Effector memory CD4-positive, alpha-beta T cell (primary cell): ENCODE results near the gene RTBDN.
A peak's percentile ranks its signal among the peaks of the same experiment; 100 is the strongest.
"Not testable (repeated sequence)": the region's sequence is repeated elsewhere in the genome, so short reads cannot be mapped to it uniquely, and the experiment has no call there.

ENCODE experiments used
- DNase-seq, 3 donors: peaks; one replicate each; pipeline ENCODE4 v3.0.0-alpha.2; 2020
- H3K27ac ChIP-seq: 2 replicates; pipeline ENCODE4 v1.7.0; 2013; ENCODE audit warnings: mild to moderate bottlenecking, low read length, moderate library complexity; ENCODE audit not compliant: insufficient read depth, poor library complexity, severe bottlenecking
- H3K27me3 ChIP-seq: replicated peaks from 2 replicates; pipeline ENCODE4 v1.7.0; 2013; ENCODE audit warnings: mild to moderate bottlenecking, low read length; ENCODE audit not compliant: insufficient read depth, control insufficient read depth, poor library complexity, severe bottlenecking
- H3K36me3 ChIP-seq: 2 replicates; pipeline ENCODE4 v1.7.0; 2013; ENCODE audit warnings: mild to moderate bottlenecking, low read length, moderate library complexity; ENCODE audit not compliant: control insufficient read depth, insufficient read depth
- H3K4me1 ChIP-seq: 2 replicates; pipeline ENCODE4 v1.7.0; 2013; ENCODE audit warnings: low read length, mild to moderate bottlenecking; ENCODE audit not compliant: control insufficient read depth, insufficient read depth, poor library complexity, severe bottlenecking
- H3K4me3 ChIP-seq: 2 replicates; pipeline ENCODE4 v1.7.0; 2013; ENCODE audit warnings: low read length, low read depth, mild to moderate bottlenecking; ENCODE audit not compliant: insufficient read depth, poor library complexity, severe bottlenecking
- H3K9me3 ChIP-seq: 2 replicates; pipeline ENCODE4 v1.7.0; 2013; ENCODE audit warnings: mild to moderate bottlenecking, low read length, moderate library complexity; ENCODE audit not compliant: control insufficient read depth

RTBDN gene

DNA sequence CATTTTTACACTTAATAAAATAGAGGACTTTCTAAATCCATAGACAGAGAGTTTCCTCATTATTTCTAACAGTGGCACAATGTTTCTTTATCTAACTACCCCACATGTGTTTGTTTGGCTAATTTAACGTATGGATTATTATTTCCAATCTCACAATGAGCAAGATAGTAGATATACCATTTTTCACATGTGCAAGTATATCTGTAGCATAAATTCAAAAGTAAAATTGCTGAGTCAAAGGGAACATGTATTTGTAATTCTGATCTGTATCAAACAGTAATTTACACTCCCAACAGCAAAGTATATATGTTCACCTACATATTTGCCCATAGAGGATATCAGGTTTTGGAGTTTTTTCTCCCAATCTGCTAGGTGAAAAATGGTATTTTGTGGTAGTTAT lies 22.3 kb upstream of the RTBDN start:
- H3K9me3 ChIP-seq, result no peaks in the 10 kb centered on the region
- no peak for DNase-seq
- H3K36me3 ChIP-seq, result no peaks in the 10 kb centered on the region
- H3K27me3 ChIP-seq, result no peaks in the 10 kb centered on the region
- H3K4me3 ChIP-seq, result no peak overlapping the region
- no peak overlapping the region for H3K27ac ChIP-seq
- no peaks in the 10 kb centered on the region for H3K4me1 ChIP-seq

DNA sequence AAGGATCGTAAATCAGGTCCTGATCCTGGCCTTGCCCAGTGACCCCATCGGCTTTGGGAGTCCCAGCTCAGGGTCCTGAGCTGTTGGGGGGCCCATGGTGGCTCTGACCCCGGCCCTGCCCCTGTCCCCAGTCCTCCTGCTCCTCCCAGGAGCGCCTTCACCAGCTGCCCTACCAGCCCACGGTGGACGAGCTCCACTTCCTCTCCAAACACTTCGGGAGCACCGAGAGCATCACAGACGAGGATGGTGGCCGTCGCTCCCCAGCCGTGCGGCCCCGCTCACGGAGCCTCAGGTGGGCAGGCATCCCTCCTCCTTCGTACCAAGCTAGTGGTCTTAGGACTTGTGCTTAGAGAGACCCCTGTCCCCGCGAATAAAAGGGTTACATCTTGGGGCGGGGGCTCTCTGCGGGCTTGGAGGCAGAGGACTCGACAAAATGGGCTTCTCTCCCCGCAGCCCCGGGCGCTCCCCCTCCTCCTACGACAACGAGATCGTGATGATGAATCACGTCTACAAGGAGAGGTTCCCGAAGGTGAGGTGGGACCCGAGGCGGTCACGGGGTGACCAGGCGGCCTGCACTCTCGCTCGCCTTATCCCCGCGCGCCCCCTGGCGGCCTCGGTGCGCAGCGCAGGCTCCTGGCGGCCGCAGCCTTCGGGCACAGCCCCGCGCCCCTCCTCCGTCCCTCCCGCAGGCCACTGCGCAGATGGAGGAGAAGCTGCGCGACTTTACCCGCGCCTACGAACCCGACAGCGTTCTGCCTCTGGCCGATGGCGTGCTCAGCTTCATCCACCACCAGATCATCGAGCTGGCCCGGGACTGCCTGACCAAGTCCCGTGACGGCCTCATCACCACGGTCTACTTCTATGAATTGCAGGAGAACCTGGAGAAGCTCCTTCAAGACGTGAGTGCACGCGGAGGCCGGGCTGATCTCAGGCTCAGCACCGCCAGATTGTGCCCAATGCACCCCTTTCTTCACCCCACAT lies 13.1 kb upstream of the RTBDN start:
- Histone ChIP-seq H3K36me3 (no peaks in the 10 kb centered on the region), H3K27ac (no peak overlapping the region), H3K4me3 (peak overlapping the region; percentile 4), H3K9me3 (no peaks in the 10 kb centered on the region), H3K4me1 (peaks cover 5% of the 10 kb centered on the region), H3K27me3 (peaks cover 14% of the 10 kb centered on the region)
- DNase-seq, result peak; percentile 59 to 76 (median 74)

DNA sequence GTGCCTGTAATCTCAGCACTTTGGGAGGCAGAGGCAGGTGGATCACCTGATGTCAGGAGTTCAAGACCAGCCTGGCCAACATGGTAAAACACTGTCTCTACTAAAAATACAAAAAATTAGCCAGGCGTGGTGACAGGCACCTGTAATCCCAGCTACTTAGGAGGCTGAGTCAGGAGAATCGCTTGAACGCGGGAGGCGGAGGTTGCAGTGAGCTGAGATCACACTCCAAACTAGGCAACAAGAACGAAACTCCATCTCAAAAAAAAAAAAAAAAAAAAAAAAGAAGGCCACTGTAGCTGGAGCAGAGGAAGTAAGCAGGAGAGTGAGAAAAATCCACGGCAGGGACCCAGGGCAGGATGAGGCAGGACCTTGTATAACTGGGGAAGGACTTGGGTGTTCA lies 12.2 kb upstream of the RTBDN start:
- H3K4me3 ChIP-seq, DNase-seq, H3K27ac ChIP-seq, H3K4me1 ChIP-seq, H3K9me3 ChIP-seq, H3K36me3 ChIP-seq: not testable (repeated sequence)
- peaks cover 15% of the 10 kb centered on the region for H3K27me3 ChIP-seq

DNA sequence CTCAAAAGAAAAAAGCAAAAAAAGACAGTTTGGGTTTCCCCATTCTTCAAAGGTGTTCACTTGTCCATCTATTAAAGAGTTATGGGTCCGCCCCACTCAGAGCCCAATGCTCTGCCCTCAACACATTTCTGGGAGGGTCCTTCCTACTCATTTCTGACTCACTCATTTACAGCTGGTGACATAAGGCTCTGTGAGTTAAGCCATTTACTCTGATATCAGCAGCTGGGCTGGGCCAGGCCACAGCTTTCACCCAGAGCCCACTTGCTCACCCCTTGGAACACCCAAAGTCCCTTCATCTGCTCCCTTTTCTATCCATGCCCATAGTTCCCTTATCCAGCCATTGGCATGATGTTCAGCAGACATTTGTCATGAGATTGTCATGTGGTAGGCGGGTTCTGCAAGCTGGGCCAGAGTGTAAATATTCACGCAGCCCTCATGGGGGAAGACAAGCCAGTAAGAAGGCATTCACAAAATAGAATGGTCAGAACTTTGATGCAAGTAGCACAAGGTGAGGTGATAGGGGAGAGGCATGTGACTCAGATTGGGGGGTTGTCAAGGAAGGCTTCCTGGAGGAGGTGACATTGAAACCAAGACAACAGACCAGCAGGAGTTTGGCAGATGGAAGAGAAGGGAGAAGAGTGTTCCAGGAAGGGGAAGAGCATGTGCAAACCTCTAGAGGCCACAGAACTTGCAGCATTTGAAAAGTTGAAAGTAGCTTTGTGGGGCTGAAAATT lies 9.8 kb upstream of the RTBDN start:
- H3K27me3 ChIP-seq, result peaks cover 29% of the 10 kb centered on the region
- H3K4me3 ChIP-seq, result no peak overlapping the region
- H3K36me3 ChIP-seq, result no peaks in the 10 kb centered on the region
- H3K27ac ChIP-seq, result no peak overlapping the region
- DNase-seq, result no peak
- H3K9me3 ChIP-seq, result no peaks in the 10 kb centered on the region
- H3K4me1 ChIP-seq, result peaks cover 15% of the 10 kb centered on the region

DNA sequence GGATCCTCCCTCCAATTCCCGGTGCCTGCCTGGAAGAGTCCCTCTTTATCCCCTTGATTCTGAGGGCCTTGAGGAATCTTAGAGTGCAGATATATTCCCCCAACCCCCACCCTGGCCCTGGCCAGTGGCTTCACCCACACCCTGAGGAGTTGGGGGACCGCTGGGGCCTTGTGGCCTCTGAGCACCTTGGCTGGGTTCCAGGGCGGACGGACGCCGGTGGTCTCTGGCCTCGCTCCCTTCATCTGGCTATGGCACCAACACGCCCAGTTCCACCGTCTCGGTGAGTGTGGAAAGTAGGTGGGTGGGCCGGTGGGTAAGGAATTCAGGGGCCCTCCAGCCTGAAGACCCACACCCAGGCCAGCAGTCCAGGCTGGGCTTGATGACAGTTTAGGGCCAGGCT lies 8.9 kb upstream of the RTBDN start:
- Histone ChIP-seq H3K36me3 (no peaks in the 10 kb centered on the region), H3K4me3 (no peak overlapping the region), H3K27ac (no peak overlapping the region), H3K27me3 (peaks cover 38% of the 10 kb centered on the region), H3K9me3 (no peaks in the 10 kb centered on the region), H3K4me1 (peaks cover 23% of the 10 kb centered on the region)
- DNase-seq, result no peak

DNA sequence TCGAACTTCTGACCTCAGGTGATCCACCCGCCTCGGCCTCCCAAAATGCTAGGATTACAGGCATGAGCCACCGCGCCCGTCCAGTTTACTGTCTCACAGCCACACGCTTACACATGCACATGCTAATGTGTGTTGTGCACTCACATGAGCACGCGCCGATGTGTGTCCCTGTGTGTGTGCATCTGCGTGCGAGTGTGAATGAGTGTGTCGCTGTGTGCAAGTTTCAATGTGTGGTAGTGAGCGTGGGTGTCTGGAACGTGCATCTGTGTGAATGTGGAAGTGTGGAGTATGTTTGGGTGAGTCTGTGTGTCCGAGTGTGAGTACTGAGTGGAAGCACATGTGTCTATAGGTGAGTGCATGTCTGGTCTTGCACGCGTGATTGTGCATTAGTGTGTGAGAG lies 8.1 kb upstream of the RTBDN start:
- peaks cover 44% of the 10 kb centered on the region for H3K27me3 ChIP-seq

DNA sequence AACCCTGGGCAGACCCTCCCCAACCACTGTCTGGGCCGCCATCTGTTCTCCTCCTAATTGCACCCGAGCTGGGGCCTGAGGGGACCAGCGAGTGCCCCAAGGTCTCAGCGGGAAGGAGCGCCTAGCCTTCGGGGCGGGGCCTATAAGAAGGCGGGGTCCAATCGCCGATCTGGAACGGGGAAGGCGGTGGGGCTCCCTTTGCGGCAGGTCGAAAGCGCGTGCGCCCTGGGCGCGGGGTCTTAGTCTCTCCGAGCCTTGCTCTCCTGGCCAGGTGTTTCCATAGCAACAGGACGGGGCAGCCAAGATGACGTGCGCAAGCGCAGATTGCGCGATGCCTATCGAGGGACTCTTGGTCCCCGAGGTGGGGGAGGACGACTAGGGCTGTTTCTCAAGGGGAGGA lies 6.7 kb upstream of the RTBDN start:
- Histone ChIP-seq H3K4me1 (peaks cover 18% of the 10 kb centered on the region), H3K9me3 (no peaks in the 10 kb centered on the region), H3K4me3 (no peak overlapping the region), H3K27ac (no peak overlapping the region), H3K36me3 (no peaks in the 10 kb centered on the region), H3K27me3 (peaks cover 44% of the 10 kb centered on the region)
- DNase-seq, result no peak

More for the DNA sequence above, 8.1 kb upstream of the RTBDN start:
- no peak overlapping the region for H3K27ac ChIP-seq
- DNase-seq, result no peak
- no peaks in the 10 kb centered on the region for H3K9me3 ChIP-seq
- H3K4me3 ChIP-seq, result no peak overlapping the region
- no peaks in the 10 kb centered on the region for H3K36me3 ChIP-seq
- peaks cover 23% of the 10 kb centered on the region for H3K4me1 ChIP-seq

DNA sequence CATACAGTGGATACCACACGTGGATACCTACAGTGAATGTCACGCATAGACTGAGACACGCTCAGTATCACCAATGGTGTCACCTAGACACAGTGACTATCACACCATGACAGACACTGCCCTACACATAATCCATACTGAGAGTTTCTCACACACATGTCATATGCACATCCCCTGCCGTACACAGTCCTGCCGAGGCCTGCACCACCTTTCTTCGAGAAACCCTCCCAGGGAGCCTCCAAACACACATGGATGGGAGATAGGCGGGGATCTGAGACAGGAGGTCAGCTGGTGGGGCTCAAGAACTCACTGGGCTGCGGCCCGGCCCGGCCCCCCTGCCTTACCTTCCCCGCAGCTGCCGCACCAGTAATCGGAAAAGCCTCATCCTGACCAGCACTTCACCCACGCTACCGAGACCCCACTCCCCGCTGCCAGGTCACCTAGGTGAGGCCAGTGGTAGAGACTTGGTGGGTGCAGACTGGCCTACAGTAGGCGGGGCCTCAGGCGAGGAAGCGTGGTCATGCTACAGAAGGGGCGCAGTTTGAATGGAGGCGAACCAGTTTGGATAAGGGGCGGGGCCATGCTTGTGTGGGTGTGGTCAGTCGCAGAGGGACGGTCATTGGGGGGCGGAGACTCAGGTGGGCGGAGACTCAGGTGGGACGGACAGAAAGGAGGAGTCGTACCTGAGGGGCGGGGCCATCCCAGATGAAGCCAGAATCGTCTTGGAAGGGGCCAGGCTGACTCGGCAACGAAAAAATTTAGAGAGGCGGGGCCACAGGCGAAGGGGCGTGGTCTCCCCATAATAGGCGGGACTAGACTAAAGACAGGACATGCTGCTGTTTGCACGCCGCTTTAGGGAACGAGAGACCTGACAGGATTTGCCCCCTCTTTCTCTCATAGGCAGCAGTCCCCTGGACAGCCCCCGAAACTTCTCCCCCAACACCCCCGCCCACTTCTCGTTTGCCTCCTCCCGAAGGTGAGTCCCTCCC lies 6.0 kb upstream of the RTBDN start:
- no peak overlapping the region for H3K4me3 ChIP-seq
- H3K27ac ChIP-seq, result no peak overlapping the region
- no peaks in the 10 kb centered on the region for H3K36me3 ChIP-seq
- H3K9me3 ChIP-seq, result no peaks in the 10 kb centered on the region
- peaks cover 18% of the 10 kb centered on the region for H3K4me1 ChIP-seq
- DNase-seq, result peak in 2 of 3 donors; percentile 28 to 29
- H3K27me3 ChIP-seq, result peaks cover 50% of the 10 kb centered on the region

DNA sequence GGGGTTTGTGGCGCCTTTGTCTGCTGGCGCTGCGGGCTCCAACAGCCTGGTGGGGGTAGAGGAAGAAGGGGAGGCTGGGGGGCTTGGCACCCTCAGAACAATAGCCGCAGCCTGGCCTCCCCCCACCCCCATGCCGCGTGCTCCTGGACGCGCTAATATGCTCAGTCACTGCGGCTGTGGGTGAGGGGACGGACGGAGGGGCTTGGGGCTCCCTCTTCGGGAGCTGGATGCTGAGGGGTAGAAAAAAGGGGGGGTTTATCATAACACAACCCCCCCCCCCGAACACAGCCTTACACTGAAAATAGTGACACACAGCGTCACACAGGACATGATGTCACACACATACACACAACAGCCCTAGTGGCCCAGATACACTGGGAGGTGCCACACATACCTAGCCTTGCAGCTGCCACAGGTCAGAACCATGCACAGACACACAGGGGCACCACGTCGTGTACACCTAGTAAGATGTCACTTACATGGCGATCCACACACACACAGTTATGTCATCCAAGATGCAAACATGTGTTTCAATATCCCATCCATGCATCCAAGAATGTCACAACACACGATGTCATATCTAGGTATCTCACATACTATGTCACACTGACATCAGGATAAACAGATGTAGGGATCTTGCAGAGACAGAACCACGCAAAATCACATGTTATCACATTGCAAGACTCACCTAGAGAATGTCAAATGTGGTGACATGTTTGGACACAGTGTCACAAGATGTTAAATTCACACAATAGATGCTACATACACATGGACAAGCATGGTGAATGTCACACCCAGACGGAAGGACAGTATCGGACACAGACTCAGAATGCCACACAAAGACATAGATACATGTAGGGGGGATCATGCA lies 4.7 kb upstream of the RTBDN start:
- Histone ChIP-seq H3K9me3 (no peaks in the 10 kb centered on the region), H3K4me1 (peaks cover 24% of the 10 kb centered on the region), H3K27me3 (peaks cover 63% of the 10 kb centered on the region), H3K27ac (no peak overlapping the region), H3K36me3 (no peaks in the 10 kb centered on the region), H3K4me3 (peak overlapping the region; percentile 32)
- DNase-seq, result no peak
